Gastrocnemius medialis (tissue), 4 donors: ENCODE data around the gene MGMT.

ENCODE experiments used
- POLR2A ChIP-seq, 2 donors: fragments of 450-650 bp; IDR thresholded peaks; one replicate each; pipeline ENCODE4 v1.6.1; 2017; ENCODE audit warnings: antibody characterized with exemption in 2 of 2, mild to moderate bottlenecking in 2 of 2, moderate library complexity in 2 of 2
- TF ChIP-seq, protein P1 (sequence below), 5 experiments: fragments of 450-650 bp in 3 of 5; fragments of 200-600 bp in 2 of 5; sonication (generic) in 2 of 5; IDR thresholded peaks in 4 of 5; conservative IDR thresholded peaks in 1 of 5; 1 replicate in 4 of 5; 2 replicates in 1 of 5; pipeline ENCODE4 v1.5.1; 2016 to 2019; ENCODE audit warnings: antibody characterized with exemption in 5 of 5, mild to moderate bottlenecking in 3 of 5, moderate library complexity in 3 of 5

DNA sequence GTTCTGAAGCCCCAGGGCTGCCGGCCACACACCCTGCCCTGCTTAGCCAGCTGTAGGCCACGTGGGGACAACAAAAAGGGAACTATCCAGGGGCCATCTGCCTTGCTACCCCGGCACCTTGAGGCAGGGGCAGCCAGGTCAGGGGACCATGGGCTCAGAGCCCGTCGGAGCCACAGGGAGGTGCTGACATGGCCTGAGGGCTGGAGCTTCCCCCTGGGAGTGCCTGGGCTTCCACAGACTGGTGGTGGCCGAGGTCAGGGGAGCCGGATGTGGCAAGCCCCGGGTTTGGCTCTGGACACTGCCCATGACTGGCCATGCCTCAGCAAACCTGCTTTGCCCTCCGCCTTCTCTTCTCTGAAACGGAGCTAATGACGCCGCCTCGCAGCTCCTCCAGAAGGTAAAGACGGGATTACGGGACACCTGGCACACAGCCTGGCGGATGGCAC lies 318.5 kb downstream of the MGMT start:
- TF ChIP-seq, protein P1, sequence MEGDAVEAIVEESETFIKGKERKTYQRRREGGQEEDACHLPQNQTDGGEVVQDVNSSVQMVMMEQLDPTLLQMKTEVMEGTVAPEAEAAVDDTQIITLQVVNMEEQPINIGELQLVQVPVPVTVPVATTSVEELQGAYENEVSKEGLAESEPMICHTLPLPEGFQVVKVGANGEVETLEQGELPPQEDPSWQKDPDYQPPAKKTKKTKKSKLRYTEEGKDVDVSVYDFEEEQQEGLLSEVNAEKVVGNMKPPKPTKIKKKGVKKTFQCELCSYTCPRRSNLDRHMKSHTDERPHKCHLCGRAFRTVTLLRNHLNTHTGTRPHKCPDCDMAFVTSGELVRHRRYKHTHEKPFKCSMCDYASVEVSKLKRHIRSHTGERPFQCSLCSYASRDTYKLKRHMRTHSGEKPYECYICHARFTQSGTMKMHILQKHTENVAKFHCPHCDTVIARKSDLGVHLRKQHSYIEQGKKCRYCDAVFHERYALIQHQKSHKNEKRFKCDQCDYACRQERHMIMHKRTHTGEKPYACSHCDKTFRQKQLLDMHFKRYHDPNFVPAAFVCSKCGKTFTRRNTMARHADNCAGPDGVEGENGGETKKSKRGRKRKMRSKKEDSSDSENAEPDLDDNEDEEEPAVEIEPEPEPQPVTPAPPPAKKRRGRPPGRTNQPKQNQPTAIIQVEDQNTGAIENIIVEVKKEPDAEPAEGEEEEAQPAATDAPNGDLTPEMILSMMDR (IDR thresholded peaks at IDR 0.05 in 4 of 5, conservative IDR thresholded peaks at IDR 0.05 in 1 of 5), result no peak
- no peak for TF ChIP-seq POLR2A (IDR thresholded peaks at IDR 0.05)
